Renal pelvis (tissue), 4 donors: Measurements from ENCODE around the gene RNF44. TPM values are rescaled to one million over a fixed set of nuclear protein-coding genes. Genes with fewer than 3 reads are reported as not detected.
A peak's percentile ranks its signal among the peaks of the same experiment; 100 is the strongest.
"Not testable (repeated sequence)": the region's sequence is repeated elsewhere in the genome, so short reads cannot be mapped to it uniquely, and the experiment has no call there.

Source experiments
- DNase-seq: peaks from one replicate; pipeline ENCODE4 v3.0.0-alpha.2; 2013
- polyA plus RNA-seq, 3 donors: library from polyadenylated mRNA; unstranded; fragments of 120-200 nt; gene quantifications; one replicate each; pipeline ENCODE4 v1.2.1, GENCODE V29; 2013; ENCODE audit not compliant: insufficient read length in 3 of 3

RNF44 gene
- polyA plus RNA-seq, 3 donors: 54.6 to 73.4 (median 64.7) TPM

DNA sequence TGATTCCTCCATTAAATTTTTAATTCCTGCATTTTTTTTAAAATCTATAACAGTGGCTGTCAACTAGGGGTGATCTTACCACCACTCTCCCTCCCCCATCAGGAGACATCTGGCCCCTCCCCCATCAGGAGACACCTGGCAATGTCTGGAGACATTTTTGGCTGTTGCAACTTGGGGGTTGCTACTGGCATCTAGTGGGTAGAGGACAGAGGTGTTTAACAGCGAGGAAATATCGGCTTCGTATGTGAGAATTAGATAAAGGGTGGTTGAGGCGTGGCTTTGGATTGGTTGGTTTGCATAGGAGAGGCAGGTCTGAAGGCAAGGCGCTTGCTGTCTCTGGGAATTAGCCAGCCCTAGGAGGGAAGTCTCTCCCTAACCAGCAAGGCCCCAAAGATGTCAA is 22.5 kb upstream of the RNF44 start:
- no peak for DNase-seq

DNA sequence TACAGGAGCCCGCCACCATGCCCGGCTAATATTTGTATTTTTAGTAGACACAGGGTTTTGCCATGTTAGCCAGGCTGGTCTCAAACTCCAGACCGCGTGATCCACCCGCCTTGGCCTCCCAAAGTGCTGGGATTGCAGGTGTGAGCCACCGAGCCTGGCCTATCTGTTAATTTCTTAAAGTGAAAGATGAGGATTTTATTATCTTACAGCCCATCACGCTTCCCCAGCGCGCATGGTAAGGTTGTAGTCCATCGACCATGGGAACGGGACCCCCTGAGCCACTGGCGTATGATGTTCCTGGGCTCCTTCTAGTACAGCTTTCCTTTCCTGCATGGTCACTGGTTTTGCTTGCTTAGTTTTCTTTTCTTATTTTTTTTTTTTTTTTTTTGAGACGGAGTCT is 20.6 kb upstream of the RNF44 start:
- no peak for DNase-seq

DNA sequence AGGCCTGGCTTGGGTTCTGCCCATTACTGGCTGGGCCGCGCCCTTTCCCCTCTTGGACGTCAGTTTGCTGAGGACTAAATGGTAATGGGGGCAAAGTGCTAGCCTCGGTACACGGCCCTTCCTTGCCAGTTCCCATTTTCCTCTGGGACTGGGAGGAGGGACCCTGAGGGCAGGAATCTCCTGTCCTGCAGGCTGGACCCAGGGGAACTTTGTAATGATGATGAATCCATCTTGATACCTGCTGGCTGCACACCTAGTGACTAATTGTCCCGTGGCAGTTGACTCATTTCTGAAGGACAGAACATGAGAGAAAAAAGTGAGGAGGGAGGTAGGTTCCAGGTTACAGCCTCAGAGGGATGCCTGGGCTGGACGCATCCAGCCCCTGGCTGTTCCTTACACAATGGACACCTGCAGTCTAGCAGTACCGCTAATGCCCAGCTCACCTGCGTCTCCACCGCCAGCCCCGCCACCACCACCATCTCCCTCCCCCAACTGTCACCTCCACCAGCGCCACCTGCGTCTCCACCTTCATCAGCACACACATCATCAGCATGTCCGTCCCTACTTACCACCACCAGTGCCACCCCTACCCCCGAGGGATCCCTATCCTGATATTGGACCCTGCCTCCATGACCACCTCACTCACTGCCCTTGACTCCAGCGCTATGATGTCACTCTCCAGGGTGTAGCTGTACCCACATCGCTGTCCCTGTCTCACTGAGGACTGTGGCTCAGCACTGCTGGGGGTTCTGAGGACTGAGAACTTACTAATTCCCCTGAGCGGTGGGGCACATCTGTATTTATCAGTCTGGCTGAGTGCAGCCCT is 16.3 kb upstream of the RNF44 start:
- no peak for DNase-seq

DNA sequence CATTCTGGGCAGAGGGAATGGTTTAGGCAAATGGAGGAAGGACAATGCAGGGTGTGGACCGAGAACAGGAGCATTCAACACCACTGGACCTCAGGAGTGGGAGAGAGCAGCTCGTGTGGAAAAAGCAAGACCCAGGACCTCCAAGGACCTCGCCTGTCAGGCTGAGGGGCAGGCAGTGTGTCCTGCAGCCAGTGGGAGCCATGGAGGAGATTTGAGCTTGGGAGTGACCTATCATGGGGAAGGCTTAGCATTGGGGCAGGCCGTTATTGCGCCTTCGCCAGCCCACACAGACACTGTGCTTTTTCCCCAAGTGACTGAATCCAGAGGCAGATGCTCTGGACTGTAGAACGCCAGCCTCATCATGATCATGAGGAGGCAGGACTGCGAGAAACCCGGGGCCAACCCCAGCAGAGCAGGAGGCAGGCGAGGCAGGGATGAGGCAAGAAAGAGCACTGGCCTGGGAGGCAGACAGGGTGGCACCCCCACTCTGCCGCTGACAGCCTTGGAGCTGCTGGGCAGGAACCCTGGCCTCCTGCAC is 15.2 kb upstream of the RNF44 start:
- no peak for DNase-seq

DNA sequence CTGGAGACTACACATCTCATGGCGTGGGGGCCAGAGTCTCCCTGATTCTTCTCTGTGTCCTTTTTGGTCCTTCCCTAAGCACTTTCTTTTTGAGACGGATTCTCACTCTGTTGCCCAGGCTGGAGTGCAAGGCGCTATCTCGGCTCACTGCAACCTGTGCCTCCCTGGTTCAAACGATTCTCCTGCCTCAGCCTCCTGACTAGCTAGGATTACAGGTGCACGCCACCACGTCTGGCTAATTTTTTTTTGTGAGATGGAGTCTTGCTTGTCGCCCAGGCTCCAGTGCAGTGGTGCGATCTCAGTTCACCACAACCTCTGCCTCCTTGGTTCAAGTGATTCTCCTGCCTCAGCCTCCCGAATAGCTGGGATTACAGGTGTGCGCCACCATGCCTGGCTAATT is 13.7 kb upstream of the RNF44 start:
- DNase-seq: not testable (repeated sequence)

DNA sequence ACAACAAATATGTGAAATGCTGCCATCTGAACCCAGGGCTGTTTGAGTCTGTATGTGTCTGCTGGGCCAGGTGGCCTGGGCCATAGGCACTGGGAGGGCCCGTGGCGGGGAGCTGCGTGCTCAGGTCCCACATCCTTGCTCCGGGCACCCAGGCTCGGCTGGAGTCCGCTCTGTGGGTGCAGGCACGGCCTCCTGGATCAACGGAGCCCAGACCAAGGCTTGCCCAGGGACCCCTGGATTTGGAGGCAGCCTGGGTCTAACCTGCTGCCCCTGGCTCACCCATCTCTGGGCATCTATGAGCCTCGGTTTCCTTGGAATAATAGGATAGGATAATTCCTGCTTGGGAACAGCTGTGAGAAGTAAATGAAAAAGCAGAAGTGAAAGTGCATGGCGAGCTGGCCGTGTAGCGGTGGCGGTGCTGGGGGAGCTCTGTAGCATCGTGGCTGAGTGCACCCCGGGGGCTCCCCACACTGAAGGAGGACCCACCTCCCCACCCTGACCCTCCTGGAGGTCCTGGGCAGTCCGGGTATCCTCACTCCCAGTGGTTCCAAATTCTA is 13.2 kb upstream of the RNF44 start:
- no peak for DNase-seq

DNA sequence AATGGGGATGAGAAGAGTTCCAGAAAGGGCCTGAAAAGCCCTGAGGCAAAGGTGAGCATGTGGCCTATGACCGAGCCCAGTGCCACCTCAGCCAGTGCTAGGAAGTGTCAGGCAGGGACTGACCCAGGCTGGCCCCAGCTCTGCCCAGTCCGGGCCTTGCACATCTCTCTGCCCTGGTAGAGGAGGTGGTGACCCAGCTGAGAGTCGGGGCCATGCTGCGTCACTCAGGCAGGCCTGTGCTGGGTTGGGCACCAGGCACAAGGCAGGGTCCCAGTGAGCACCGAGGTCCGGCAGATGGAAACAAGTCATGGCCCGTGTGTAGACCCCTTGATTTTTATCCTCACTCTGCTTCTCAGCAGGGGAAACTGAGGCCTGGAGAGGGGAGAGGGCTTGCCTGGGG is 12.7 kb upstream of the RNF44 start:
- no peak for DNase-seq

DNA sequence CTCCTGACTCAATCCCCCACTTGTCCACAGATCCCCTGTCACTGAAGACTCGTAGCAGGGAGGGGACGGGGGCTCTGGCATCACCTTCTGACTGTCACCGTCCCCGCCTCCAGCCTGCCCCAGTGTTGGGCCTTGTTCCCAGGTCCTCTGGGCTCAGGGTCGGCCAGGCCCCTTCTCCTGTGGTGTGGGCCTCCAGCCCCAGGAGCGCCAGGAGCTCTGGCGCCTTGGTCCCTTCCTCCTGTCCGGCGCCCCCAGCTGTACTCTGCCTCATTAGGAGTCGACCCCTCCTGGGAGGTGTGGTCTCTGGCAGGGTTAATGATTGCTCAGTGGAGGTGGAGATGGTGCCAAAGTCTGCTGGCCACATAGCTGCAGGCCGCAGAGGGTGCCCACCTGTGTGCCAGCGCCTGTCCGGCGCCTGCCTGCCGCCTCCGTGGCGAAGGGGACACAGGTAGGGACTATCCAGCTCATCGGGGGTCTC is 11.8 kb upstream of the RNF44 start, which contains the start of gene CDHR2:
Gene CDHR2, plus strand, starts transcription at position 376 of the 478 bp plus-strand sequence. CDS start 16,011 bp downstream, outside the sequence.
- no peak for DNase-seq

DNA sequence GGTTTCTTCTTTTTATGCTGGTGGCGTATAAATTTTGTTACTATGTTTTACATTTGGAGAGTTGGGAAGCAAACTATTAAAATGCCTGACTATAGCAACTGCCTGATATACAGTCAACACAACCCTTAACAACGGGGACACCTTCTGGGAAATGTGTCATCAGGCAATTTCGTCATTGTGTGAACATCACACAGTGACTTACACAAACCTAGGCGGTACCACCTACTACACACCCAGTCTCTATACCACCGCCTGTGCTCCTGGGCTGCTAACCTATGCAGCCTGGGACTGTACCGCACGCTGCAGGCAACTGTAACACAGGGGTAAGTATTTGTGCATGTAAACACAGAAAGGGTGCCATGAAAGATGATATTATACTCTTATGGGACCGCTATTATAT is 10.6 kb upstream of the RNF44 start:
- no peak for DNase-seq

DNA sequence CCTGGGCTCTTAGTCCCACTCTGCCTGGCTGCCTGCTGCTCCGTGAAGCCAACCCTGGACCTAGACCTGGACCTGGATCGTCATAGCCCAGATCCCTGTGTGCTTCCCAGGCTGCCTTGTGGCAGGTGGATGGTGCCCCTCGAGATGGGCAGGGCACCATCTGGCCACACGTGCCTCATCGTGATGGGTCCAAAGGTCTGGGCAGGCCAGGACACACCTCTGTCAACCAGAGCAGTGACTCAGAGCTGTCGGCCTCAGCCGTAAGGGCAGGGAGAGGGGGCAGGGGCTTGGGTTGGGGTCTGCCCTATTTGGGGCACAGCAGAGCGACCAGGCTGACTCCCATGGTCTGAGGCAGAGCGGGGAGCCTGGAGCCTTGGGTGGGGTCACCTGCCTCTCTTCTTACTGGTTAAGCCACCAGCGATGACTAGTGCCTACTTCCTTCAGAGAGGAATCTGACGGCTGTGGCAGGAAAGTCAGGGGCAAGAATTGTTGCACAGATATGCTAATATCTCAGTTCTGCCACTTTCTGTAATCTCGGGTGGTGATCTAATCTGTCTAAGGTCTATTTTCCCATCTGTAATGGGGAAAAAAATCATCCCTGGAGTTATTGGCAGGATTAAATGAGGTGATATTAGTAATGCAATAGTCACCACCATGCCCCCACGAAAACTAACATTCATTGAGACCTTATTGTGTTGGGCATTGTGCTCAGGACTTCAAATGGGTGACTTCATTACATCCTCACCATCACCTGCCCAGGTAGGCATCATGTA is 8.7 kb upstream of the RNF44 start:
- DNase-seq: no peak

DNA sequence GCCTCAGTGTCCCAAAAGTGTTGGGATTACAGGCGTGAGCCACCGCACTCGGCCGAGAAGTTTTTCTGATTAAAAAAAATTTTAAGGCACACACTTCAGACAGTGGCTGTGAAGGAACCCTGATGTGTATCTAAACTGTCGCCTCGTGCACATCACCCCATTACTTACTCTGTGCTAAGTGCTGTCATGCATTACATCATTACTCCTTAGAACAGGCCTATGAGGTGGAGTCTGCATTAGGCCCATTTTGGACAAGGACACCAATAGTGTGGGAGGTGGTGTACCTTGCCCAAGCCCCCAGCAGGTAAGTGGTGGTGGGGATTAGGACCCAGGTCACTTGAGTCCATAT is 8.2 kb upstream of the RNF44 start:
- DNase-seq: no peak

DNA sequence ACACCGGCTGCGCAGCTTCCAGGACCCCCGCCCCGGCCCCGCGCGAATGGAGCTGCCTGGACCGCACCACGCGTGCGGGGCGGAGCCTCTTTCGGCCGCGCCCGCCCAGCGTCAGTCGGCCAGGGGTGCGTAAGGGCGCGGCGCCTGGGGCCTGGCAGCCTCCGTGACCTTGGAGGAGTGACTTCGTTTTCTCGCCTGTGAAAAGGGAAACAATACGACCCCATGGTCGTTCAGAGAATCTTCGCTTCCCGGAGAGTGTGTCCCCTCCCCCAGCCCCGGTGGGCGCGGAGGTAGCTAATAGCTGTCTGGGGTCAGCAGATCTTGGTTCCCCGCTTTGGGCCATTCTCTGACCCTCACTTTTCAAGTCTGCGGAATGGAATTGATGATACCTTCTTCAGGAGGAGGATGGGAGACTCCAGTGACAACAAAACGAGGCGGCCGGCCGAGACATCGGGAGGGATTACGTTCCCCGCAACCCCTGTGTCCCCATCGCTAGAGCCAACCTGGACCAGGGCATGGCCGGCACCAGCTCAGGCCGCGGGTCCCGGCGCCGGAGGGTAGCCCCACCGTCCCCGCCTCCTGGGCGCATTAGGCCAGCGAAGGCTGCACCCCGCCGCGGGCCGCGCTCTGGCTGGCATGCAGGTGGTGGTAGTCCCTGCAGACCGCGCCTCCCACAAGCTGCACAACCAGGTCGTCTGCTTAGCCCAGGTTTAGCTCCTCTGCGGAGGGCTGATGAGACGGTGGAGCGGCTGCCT is 6.4 kb upstream of the RNF44 start:
- peak; percentile 63 for DNase-seq

DNA sequence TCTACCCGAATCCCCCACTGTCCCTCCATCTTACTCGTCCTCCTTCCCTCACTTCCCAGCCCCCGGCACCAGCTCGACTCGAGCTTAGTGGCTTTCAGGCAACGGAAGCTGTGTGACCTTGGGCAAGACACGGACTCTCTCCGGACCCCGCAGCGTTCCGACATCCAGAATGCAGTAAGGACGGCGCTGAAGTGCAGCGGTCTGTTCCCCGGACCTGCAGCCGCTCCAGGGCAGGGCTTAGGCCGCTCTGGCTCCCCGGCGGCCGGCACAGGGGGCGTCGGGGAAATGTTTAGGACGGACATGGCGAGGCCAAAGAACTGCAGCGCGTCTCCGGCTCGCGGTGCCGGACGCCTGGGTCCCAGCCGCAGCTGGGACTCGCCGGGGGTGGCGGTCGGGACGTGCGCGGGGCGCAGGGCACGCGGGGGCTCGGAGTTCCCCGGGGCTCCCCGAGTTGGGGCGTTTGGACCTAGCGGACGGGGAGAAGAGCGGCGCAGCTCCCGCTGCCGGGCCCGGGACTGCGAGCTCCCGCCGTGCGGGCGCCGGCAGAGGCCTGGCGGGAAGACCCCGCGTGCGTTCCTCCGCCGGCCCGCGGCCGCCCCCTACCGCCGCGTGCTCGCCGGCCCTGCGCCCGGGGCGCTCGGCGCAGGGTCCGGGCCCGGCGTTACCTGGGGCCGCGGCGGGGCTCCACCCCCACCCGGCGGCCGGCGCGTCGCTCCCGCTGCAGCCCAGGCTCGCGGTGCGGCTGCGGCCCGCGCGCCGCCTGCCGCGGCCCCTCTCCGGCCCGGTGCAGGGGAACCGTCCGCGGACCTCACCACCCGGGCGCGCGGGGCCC is 5.6 kb upstream of the RNF44 start:
- no peak for DNase-seq

DNA sequence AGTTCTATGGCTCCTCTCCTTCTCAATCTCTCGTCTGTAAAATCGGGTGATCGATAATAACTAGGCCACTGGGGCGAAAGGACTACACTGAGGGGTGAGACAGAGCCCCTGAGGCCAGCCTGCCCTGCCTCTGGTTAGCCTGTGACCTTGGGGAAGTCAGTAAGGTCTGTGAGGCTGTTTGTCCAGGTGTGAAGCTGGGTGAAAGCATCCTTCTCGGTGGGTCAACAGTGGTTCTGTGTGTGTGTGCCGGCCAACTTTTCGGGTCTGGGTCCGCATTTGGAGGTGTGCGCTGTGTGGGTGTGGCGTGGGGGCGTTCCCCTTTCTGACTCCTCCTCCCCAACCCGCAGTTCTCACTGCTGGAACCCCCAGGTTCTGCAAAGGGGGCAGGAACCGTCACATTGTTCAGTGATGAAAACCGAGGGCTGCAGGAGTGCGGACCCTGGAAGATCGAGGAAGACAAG is 5.0 kb upstream of the RNF44 start:
- no peak for DNase-seq

DNA sequence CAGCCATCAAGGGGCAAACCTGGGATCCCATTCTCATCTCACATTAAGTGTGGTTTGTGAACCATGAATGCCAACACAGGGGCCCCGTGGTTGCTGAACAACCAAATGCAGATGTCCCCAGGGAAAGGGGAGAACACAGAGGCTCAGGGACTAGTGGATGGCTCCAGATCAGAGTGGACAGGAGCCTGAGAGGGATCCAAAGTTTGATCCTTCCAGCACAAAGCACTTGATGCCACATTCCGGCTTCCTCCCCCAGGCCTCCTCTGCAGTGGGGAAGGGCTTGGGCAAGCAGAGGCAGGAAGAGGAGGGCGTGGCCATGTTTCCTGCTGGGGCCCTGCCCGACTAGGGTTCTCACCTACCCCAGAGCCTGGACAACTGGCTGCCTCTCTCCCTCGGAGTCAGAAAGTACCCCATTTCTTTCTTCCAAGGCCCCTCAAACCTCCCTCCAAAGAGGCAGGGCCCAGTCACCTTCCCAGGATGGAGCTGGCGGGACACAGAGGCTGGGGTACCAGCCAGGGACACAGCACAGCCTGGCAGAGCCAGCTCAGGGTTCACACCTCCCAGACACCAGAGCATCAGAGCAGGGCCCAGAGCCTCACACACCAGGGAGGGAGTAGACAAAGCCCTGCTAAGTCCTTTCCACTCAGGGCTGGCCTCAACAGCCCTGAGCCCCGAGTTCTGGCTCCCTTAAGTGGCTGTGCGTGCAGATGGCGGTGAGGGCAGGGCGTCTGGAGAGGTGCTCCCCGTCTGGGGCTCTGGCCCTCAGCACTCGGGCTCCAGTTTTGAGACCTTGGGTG is 4.3 kb upstream of the RNF44 start:
- DNase-seq: peak; percentile 61

DNA sequence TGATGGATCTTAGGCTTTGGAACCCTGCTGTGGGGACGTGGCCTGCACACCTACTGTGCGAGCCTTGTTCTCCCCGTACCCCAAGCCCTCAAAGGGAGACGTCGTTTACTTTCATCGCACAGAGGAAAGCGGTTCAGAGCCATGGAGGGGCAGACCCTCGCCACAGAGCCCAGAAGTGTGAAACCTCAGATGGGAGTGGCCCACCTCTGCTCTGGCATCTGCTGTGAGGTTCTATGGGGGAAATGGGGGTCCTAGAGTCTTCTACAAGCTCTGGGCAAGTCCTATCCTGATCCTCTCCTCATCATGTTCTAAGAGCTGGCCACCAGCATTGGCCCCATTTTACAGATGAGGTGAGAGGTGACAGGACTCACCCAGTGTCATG is 3.7 kb upstream of the RNF44 start:
- no peak for DNase-seq

DNA sequence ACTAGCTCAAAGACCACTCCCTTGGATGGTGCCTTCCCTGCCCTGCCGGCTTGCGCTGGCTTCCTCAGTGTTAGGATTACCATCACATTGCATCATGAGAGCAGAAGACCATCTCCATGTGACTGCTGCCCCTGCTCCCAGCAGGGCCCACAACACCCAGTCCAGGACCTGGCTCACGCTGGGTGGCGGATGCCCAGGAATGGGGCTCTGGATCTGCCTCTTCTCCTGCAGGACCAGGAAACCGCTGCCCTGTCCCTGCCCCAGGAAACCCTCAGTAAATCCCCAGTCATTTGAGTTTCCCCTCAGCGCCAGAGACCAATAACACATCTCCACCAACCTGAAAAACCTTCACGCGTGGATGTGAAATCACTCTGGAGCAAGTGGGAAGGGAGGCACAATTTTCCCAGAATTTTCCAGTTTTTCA is 3.3 kb upstream of the RNF44 start:
- no peak for DNase-seq

DNA sequence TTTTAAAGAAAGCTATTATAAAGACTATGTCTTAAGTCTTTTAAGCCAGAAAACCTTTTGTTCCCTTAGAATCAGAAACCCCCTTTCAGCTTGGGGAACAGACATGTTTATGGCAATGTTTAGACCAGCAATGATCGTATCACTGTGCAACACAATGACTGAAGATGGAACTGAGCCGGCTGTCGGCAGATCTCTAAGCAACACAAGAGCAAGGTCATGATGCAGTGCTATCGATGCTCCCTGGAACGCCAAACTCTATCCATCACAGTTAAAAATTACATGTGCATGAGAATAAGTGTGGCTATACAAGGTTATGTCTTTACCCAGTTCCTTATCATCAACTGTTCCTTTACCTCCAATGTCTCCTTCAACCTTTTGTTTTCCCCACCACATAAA is 1.8 kb upstream of the RNF44 start:
- DNase-seq: no peak

DNA sequence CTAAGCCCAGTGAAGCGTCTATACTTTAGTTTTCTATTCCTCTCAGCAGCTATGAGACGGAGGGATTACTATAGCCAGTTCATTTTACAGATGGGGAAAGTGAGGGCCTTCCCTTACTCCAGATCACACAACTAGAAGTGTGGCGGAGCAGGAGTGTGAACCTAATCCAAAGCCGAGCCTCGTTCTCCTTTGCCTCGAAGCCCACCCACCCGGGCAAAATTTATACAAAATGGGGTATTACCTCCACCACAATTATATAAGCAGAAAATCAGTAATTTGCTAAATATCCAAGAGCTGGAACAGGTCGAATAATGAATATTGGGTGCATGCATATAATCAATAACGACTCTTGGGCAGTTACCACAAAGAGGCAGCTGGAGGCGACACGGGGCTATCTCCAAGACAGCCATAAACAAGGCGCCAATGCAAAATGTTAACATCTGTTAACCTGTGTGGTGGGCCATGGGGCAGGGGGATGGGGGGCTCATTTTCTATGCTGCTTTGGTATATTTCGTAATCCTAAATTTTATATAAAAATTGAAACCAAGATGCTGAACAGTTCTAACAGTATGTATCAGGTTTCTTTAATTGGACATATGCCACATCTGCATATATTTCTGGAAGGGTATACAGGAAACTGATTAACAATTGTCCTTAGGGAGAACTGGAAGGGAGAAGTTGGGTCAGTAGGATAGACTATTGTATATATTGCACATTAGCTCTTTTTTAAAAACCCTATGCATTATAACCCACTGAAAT is 1.2 kb upstream of the RNF44 start:
- DNase-seq: no peak
